ENCODE data around the gene LARP4.
A peak's percentile ranks its signal among the peaks of the same experiment; 100 is the strongest.
"Not testable (repeated sequence)": the region's sequence is repeated elsewhere in the genome, so short reads cannot be mapped to it uniquely, and the experiment has no call there.

LARP4 gene

DNA sequence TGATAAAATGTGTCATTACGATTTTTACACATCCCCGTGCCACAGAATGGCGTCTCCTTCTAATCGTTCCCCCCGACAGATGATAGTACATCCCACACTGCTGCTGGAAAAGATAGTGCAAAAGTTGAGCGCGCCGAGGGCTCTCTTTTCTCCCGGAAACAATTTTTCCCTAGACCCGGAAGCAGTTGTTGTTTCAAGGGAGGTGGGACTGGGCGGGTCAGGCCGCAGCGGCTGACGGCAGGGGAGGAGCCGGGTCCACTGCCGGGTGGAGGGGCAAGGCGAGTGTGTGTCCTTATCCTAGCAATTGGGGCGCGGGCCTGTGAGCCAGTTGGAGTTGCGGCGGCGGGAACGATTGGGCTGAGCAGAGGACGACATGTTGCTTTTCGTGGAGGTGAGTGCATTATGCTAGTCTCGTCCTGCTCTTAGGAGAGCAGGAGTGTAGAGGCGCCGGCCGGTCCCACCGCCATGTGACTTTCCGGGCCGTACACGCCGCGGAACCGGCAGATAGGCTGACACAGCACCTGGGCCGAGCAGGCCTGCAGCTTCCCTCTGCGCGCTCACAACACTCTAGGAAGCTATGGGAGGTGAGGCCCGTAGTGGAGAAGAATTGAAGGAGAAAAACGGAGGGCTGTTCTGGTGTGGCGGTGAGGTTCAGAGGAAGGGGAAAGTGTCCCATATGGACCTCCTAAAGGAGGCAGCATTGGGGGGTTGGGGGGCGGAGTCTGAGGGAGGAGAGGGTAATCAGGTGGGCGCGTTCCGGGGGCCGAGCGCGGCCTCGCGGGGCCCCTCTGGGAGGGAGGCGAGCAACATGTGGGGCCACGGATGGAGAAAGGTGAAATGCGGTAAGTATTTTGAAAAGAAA lies at the start of gene LARP4:
TSS of gene LARP4 (plus strand) at position 248 of the 862 bp plus-strand sequence. CDS start at position 374, 126 bp downstream.
- DNase-seq: peak; percentile 84

- no peak for DNase-seq
Measured at GRCh38 chr12:50351120-50352043, 49.3 kb upstream of the LARP4 start.

- DNase-seq: no peak
Measured at GRCh38 chr12:50353404-50353803, 47.3 kb upstream of the LARP4 start.

- DNase-seq: no peak
Measured at GRCh38 chr12:50353869-50354593, 46.7 kb upstream of the LARP4 start.

GRCh38 chr12:50354908-50355307 lies 45.8 kb upstream of the LARP4 start:
- no peak for DNase-seq

GRCh38 chr12:50355365-50355764 lies 45.3 kb upstream of the LARP4 start:
- no peak for DNase-seq

- DNase-seq: no peak
Measured at GRCh38 chr12:50362671-50363070, 38.0 kb upstream of the LARP4 start.

DNA sequence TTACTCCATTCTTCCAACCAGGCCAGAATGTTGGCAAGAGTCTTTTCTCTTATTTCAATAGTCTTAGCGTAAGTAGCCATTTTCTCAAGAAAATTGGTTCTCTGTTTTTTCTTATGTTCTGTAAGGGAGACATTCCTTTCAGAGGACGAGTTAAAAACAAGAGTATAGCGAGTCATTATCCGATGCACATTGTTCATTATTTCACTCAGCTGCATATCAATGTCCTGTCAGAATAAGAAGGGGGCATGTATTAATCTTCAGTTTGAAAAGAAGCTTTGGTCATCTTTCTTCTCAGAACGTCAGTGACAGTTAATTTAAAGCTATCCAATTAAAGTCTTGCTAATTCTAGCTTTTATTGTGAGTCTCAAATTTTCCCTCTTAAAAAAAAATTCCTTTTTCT lies 37.5 kb upstream of the LARP4 start:
- DNase-seq: no peak

DNA sequence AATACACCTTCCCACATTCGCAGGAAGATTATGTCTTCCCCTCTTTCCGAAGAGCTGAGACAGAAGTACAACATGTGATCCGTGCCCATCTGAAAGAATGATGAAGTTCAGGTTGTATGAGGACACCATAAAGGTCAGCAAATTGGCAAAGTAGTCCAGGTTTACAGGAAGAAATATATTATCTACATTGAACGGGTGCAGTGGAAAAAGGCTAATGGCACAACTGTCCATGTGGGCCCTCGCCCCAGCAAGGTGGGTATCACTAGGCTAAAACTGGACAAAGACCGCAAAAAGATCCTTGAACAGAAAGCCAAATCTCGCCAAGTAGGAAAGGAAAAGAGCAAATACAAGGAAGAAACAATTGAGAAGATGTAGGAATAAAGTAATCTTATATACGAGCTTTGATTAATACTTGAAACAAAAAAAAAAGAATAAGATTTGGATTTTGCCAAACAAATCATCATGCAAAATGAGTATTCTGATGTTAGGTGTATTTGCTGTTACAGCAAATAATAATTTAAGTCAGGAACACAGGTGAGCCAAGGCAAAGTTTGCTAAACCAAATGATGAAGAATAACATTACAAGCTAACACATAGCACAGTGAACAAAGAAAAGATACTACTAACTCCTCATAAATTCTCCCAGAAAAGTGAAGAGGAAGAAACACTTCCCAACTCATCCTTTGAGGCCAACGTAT lies 34.8 kb upstream of the LARP4 start:
- DNase-seq: no peak

DNA sequence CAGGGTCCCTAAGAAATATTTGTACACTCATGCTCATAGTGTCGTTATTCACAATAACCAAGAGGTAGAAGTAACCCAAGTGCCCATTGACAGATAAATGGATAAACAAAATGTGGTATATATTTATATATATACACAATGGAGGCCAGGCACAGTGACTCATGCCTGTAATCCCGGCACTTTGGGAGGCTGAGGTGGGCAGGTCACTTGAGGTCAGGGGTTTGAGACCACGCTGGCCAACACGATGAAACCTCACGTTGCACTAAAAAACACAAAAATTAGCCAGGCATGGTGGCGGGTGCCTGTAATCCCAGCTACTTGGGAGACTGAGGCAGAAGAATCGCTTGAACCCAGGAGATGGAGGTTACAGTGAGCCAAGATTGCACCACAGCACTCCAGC lies 30.0 kb upstream of the LARP4 start:
- not testable (repeated sequence) for DNase-seq

DNA sequence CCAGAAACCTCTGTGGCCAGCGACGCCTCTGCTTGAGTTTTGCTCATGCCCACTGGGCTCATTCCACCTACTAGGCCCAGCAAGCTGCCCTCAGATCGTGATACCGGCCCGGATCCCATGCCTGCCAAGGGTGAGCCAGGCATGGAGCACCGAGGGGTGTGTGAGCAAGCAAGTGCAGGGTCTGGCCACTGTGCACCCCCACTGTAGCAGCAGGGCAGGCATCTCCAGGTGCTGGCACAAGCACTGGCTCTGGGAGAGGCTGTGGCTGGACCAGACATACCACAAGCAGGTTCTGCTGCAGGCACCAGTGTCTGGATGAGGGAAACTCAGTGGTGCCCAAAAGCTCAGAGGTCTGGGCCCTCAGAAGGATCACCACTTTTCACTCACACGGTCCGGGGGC lies 24.9 kb upstream of the LARP4 start:
- DNase-seq: no peak

DNA sequence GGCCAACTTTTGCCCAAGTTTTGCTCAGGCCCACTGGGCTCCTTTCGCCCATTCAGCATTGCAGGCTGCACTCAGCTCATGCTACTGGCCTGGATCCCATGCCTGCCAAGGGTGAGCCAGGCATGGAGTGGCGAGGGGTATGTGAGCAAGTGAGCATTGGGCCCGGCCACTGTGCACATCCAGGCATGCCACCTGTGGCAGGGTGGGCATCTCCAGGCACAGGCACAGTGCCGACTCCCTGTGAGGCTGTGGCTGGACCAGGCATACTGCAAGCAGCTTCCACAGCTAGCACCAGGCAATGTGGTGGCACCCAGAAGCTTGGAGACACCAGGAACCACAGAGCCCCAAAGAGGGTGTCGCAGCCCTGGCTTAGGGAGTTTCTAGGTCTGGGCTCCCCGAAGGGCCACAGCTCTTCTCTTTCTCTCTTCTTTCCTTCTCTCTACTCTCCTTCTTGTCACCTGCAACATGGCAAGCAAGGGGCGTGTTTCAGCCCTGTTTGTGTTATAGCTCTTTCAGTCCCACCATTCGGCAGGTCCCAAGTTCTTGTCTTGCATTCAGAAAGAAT lies 19.8 kb upstream of the LARP4 start:
- no peak for DNase-seq

DNA sequence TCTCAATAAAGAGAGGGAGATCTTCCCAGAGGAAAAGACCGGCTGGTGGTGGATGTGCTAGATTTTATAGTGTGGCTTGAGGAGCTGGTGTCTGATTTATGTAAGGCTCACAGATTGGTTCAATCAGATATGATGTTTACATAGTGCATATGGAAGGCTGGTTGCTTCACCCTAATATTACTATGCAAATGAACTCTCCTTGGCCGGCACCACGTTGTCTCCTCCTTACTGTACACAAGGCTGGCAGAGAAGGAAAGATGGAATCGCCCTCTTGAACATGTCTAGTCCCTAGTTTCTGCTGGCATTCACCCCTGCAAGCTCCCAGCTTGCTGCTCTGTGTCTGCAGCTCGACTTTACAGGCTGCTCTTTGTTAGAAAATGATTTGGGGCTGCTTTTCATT lies 13.2 kb upstream of the LARP4 start:
- DNase-seq: no peak

- DNase-seq: no peak
Measured at GRCh38 chr12:50387972-50388478, 12.7 kb upstream of the LARP4 start.

DNA sequence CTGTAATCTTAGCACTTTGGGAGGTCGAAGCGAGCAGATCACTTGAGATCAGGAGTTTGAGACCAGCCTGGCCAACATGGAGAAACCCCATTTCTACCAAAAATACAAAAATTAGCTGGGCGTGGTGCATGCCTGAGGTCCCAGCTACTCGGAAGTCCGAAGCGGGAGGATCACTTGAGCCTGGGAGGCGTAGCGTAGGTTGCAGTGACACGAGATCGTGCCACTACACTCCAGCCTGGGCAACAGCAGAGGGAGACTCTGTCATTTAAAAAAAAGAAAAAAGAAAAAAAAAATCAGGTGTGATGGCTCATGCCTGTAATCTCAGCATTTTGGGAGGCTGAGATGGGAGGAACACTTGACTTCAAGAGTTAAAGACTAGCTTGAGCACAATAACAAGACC lies 11.9 kb upstream of the LARP4 start:
- DNase-seq: not testable (repeated sequence)

- DNase-seq: no peak
Measured at GRCh38 chr12:50390316-50390741, 10.4 kb upstream of the LARP4 start.

- no peak for DNase-seq
Measured at GRCh38 chr12:50394469-50395029, 6.1 kb upstream of the LARP4 start.

DNA sequence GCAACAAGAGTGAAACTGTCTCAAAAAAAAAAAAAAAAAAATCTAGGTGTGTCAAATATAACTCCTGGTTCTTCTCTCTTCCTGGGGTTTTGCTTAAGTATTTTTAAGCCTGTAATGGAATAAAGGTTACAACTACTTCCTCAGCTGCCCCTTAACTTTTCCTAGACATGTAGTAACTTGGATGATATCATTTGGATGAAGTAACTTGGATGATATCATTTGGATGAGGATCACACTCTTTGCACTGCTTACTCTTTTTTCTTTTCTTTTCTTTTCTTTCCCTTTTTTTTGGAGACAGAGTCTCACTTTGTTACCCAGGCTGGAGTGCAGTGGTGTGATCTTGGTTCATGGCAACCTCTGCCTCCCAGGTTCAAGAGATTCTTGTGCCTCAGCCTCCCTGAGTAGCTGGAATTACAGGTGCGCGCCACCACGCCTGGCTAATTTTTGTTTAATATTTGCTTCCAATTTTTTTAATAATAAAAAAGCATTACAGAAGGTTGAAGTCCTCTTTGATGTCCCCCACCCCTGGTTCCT lies 3.5 kb upstream of the LARP4 start:
- no peak for DNase-seq

DNA sequence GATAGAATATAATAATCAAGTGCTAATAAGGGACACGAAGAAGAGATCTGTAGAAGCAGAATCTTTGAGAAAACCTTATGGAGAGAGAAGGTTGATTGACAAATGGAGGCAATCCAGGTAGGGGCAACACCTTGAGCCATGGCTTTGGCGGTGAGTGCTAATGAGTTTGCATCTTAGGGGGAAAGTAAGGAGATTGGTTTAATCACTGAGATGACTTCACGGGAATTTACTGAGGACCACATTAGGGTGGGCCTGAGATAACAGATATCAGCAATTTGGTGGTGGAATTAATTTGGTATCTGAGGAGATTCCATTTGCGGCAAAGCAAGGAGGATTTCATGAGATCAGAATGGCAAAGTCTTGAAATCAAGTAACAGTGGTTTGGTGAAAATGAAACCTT lies 1.8 kb upstream of the LARP4 start:
- no peak for DNase-seq

DNA sequence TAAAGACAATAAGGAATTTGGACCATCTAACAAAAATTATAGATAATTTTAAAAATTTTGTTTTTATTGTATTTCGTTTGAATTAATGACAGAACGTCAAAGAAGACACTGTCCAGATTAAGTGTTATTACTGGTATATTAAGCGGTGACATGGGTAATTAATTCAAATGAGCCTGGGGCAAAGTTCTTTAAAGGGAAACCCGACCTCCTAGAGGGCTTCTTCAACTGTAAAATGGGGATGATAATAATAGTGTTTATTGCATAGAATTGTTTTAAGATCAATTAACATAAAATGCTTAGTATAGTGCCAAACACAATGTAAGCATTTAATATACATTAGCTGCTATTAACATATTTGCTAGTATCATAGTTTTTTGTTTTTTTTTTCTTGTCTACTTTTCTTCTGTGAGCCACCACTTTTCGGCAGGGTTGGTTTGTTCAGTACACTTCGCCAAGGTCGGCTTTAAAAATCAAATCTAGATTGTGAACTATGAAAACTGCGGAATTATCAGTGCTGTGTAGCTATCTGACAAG lies 514 bp upstream of the LARP4 start:
- no peak for DNase-seq

GRCh38 chr12:50401500-50402081 lies 906 bp downstream of the LARP4 start:
- no peak for DNase-seq

Measured in activated effector memory CD4-positive, alpha-beta T cell treated with Interleukin-2 at 50 U/mL for 16 hours (primary cell).